ENCODE measurements around the gene KCNS3. TPM values are rescaled to one million over a fixed set of nuclear protein-coding genes. Genes with fewer than 3 reads are reported as not detected.

The KCNS3 gene
- total RNA-seq, 4 donors from 2014 or later = 2.2 to 5.9 (median 4.6) TPM

GRCh38 chr2:17846676-17847075 lies 31.8 kb upstream of the KCNS3 start:
- TF ChIP-seq CTCF (IDR thresholded peaks at IDR 0.05; ENCODE audit: low read depth) = no peak

- no peak for TF ChIP-seq CTCF (IDR thresholded peaks at IDR 0.05; ENCODE audit: low read depth)
Measured at GRCh38 chr2:17847236-17847635, 31.2 kb upstream of the KCNS3 start.

GRCh38 chr2:17849275-17849674 lies 29.2 kb upstream of the KCNS3 start:
- no peak for TF ChIP-seq CTCF (IDR thresholded peaks at IDR 0.05; ENCODE audit: low read depth)

GRCh38 chr2:17850151-17850550 lies 28.3 kb upstream of the KCNS3 start:
- no peak for TF ChIP-seq CTCF (IDR thresholded peaks at IDR 0.05; ENCODE audit: low read depth)

GRCh38 chr2:17851731-17852585 lies 26.5 kb upstream of the KCNS3 start:
- TF ChIP-seq CTCF (IDR thresholded peaks at IDR 0.05; ENCODE audit: low read depth) = no peak

- no peak for TF ChIP-seq CTCF (IDR thresholded peaks at IDR 0.05; ENCODE audit: low read depth)
Measured at GRCh38 chr2:17853799-17854198, 24.7 kb upstream of the KCNS3 start.

GRCh38 chr2:17857021-17857420 lies 21.4 kb upstream of the KCNS3 start:
- TF ChIP-seq CTCF (IDR thresholded peaks at IDR 0.05; ENCODE audit: low read depth) = no peak

Measured in subcutaneous adipose tissue (tissue), 4 donors.